Measurements from ENCODE around the gene GAMT.

Gene GAMT

GRCh38 chr19:1382250-1382649, 19.1 kb downstream of the GAMT start:
- no peaks in the 10 kb centered on the region for H3K27me3 ChIP-seq (replicated peaks; ENCODE audit: control insufficient read depth, insufficient read depth, low read length)
- H3K4me3 ChIP-seq (replicated peaks; ENCODE audit: low read depth, low read length) = no peak overlapping the region
- no peak for TF ChIP-seq CTCF (IDR thresholded peaks at IDR 0.05; ENCODE audit: insufficient read depth, low read length, poor library complexity, severe bottlenecking)
- H3K36me3 ChIP-seq (ENCODE audit: control insufficient read depth, insufficient read depth, low read length) = no peaks in the 10 kb centered on the region; the same call in 1 of the 2 replicates
- no peak for DNase-seq (ENCODE audit: extremely low read depth, insufficient read length)

- Histone ChIP-seq H3K27me3 (replicated peaks; ENCODE audit: control insufficient read depth, insufficient read depth, low read length) (no peaks in the 10 kb centered on the region), H3K4me3 (replicated peaks; ENCODE audit: low read depth, low read length) (no peak overlapping the region), H3K36me3 (ENCODE audit: control insufficient read depth, insufficient read depth, low read length) (peaks cover 3% of the 10 kb centered on the region; the same call in 1 of the 2 replicates)
- no peak for TF ChIP-seq CTCF (IDR thresholded peaks at IDR 0.05; ENCODE audit: insufficient read depth, low read length, poor library complexity, severe bottlenecking)
- DNase-seq (ENCODE audit: extremely low read depth, insufficient read length) = no peak
These were observed 21.3 kb downstream of the GAMT start for GRCh38 chr19:1379961-1380489.

GRCh38 chr19:1379126-1379905, 22.0 kb downstream of the GAMT start:
- no peak overlapping the region for H3K4me3 ChIP-seq (replicated peaks; ENCODE audit: low read depth, low read length)
- peaks cover 3% of the 10 kb centered on the region; the same call in 1 of the 2 replicates for H3K36me3 ChIP-seq (ENCODE audit: control insufficient read depth, insufficient read depth, low read length)
- no peaks in the 10 kb centered on the region for H3K27me3 ChIP-seq (replicated peaks; ENCODE audit: control insufficient read depth, insufficient read depth, low read length)
- DNase-seq (ENCODE audit: extremely low read depth, insufficient read length) = no peak
- TF ChIP-seq CTCF (IDR thresholded peaks at IDR 0.05; ENCODE audit: insufficient read depth, low read length, poor library complexity, severe bottlenecking) = no peak

GRCh38 chr19:1377965-1378785, 23.2 kb downstream of the GAMT start:
- H3K4me3 ChIP-seq (replicated peaks; ENCODE audit: low read depth, low read length) = no peak overlapping the region
- peaks cover 7% of the 10 kb centered on the region for H3K36me3 ChIP-seq (ENCODE audit: control insufficient read depth, insufficient read depth, low read length)
- no peak for DNase-seq (ENCODE audit: extremely low read depth, insufficient read length)
- TF ChIP-seq CTCF (IDR thresholded peaks at IDR 0.05; ENCODE audit: insufficient read depth, low read length, poor library complexity, severe bottlenecking) = no peak
- H3K27me3 ChIP-seq (replicated peaks; ENCODE audit: control insufficient read depth, insufficient read depth, low read length) = no peaks in the 10 kb centered on the region

GRCh38 chr19:1377176-1377964, 24.0 kb downstream of the GAMT start:
- Histone ChIP-seq H3K36me3 (ENCODE audit: control insufficient read depth, insufficient read depth, low read length) (peaks cover 12% of the 10 kb centered on the region), H3K27me3 (replicated peaks; ENCODE audit: control insufficient read depth, insufficient read depth, low read length) (no peaks in the 10 kb centered on the region), H3K4me3 (replicated peaks; ENCODE audit: low read depth, low read length) (no peak overlapping the region)
- no peak for DNase-seq (ENCODE audit: extremely low read depth, insufficient read length)
- TF ChIP-seq CTCF (IDR thresholded peaks at IDR 0.05; ENCODE audit: insufficient read depth, low read length, poor library complexity, severe bottlenecking) = no peak

All from GM06990 (cell line).